SU-DHL-6 (cell line): Measurements from ENCODE around the gene SIM2.

Experiments used
- H2AFZ ChIP-seq: fragments of 200-600 bp; sonication (generic); 2 replicates; pipeline ENCODE4 v1.6.1; 2014; ENCODE audit warnings: low read depth, mild to moderate bottlenecking, moderate library complexity, mixed read lengths, antibody characterized with exemption, low read length; ENCODE audit not compliant: severe bottlenecking
- H3F3A ChIP-seq: fragments of 200-600 bp; shearing (Covaris generic); 2 replicates; pipeline ENCODE4 v1.6.0; 2016; ENCODE audit warnings: antibody characterized with exemption, mild to moderate bottlenecking; ENCODE audit not compliant: insufficient read depth
- H3K27ac ChIP-seq: fragments of 200-600 bp; sonication (generic); 2 replicates; pipeline ENCODE4 v1.5.1; 2016; ENCODE audit warnings: low read depth, mild to moderate bottlenecking, low read length, moderate library complexity, mixed read lengths
- H3K27me3 ChIP-seq: fragments of 200-600 bp; sonication (generic), shearing (Covaris generic); 2 replicates; pipeline ENCODE4 v1.6.0; 2014; ENCODE audit warnings: mild to moderate bottlenecking, low read length
- H3K36me3 ChIP-seq: fragments of 200-600 bp; sonication (generic); 2 replicates; pipeline ENCODE4 v1.6.1; 2014; ENCODE audit warnings: mild to moderate bottlenecking, low read length, mixed read lengths
- H3K4me2 ChIP-seq: fragments of 300-600, 200-600 bp; shearing (Covaris generic), sonication (generic); 2 replicates; pipeline ENCODE4 v1.6.0; 2014; ENCODE audit warnings: low read length, low read depth, mild to moderate bottlenecking; ENCODE audit not compliant: poor library complexity, severe bottlenecking
- H3K4me3 ChIP-seq: fragments of 200-600 bp; sonication (generic); 2 replicates; pipeline ENCODE4 v1.5.1; 2014; ENCODE audit warnings: antibody characterized with exemption, low read length, mild to moderate bottlenecking, mixed read lengths; ENCODE audit not compliant: insufficient read depth, poor library complexity, severe bottlenecking
- H3K79me2 ChIP-seq: fragments of 200-600 bp; sonication (generic); 2 replicates; pipeline ENCODE4 v1.6.1; 2014; ENCODE audit warnings: mild to moderate bottlenecking, low read length, moderate library complexity; ENCODE audit not compliant: insufficient read depth
- H3K9ac ChIP-seq: fragments of 200-600 bp; sonication (generic); 2 replicates; pipeline ENCODE4 v1.7.0; 2014; ENCODE audit warnings: mild to moderate bottlenecking, low read length
- H3K9me2 ChIP-seq: fragments of 200-600 bp; sonication (generic); replicated peaks from 2 replicates; pipeline ENCODE4 v1.6.1; 2014; ENCODE audit warnings: low read length; ENCODE audit not compliant: insufficient read depth
- H3K9me3 ChIP-seq: fragments of 200-600 bp; sonication (generic); 2 replicates; pipeline ENCODE4 v1.6.1; 2014; ENCODE audit warnings: low read length, mixed read lengths; ENCODE audit not compliant: insufficient read depth
- H4K20me1 ChIP-seq: fragments of 200-600 bp; sonication (generic); 2 replicates; pipeline ENCODE4 v1.6.1; 2014; ENCODE audit warnings: low read depth, mild to moderate bottlenecking, antibody characterized with exemption, low read length, moderate library complexity, mixed read lengths
- CTCF ChIP-seq: fragments of 200-600 bp; sonication (generic); IDR thresholded peaks from one replicate; pipeline ENCODE4 v1.5.1; 2017; ENCODE audit warnings: antibody characterized with exemption, mild to moderate bottlenecking, low read length, moderate library complexity; ENCODE audit not compliant: insufficient read depth, poor library complexity, severe bottlenecking
- EZH2phosphoT487 ChIP-seq: fragments of 200-600 bp; sonication (generic), shearing (Covaris generic); conservative IDR thresholded peaks from 2 replicates; pipeline ENCODE4 v1.6.1; 2018; ENCODE audit warnings: mild to moderate bottlenecking, antibody characterized with exemption, low read length, moderate library complexity, mixed read lengths

SIM2 gene

GRCh38 chr21:36691555-36692041, 7.3 kb upstream of the SIM2 start:
- H3K36me3 ChIP-seq: no peaks in the 10 kb centered on the region
- no peak overlapping the region for H3K4me3 ChIP-seq
- no peak overlapping the region for H3K9ac ChIP-seq
- no peak for TF ChIP-seq EZH2phosphoT487
- no peak for TF ChIP-seq CTCF
- H4K20me1 ChIP-seq: no peaks in the 10 kb centered on the region
- no peaks in the 10 kb centered on the region for H3K27me3 ChIP-seq
- no peaks in the 10 kb centered on the region for H3K9me2 ChIP-seq
- no peak overlapping the region for H3K27ac ChIP-seq
- no peaks in the 10 kb centered on the region for H3K79me2 ChIP-seq
- H3K4me2 ChIP-seq: no peak overlapping the region
- no peak overlapping the region for H2AFZ ChIP-seq
- no peaks in the 10 kb centered on the region for H3K9me3 ChIP-seq
- H3F3A ChIP-seq: no peaks in the 10 kb centered on the region

GRCh38 chr21:36692114-36692834, 6.6 kb upstream of the SIM2 start:
- TF ChIP-seq CTCF: no peak
- TF ChIP-seq EZH2phosphoT487: no peak
- Histone ChIP-seq H3F3A (no peaks in the 10 kb centered on the region), H3K27me3 (no peaks in the 10 kb centered on the region), H3K9me2 (no peaks in the 10 kb centered on the region), H3K9me3 (no peaks in the 10 kb centered on the region), H3K36me3 (no peaks in the 10 kb centered on the region), H3K27ac (no peak overlapping the region), H3K9ac (no peak overlapping the region), H3K4me2 (no peak overlapping the region), H3K4me3 (no peak overlapping the region), H3K79me2 (no peaks in the 10 kb centered on the region), H2AFZ (no peak overlapping the region), H4K20me1 (no peaks in the 10 kb centered on the region)

- Histone ChIP-seq H4K20me1 (no peaks in the 10 kb centered on the region), H3K9me2 (no peaks in the 10 kb centered on the region), H2AFZ (no peak overlapping the region), H3K4me3 (no peak overlapping the region), H3K36me3 (no peaks in the 10 kb centered on the region), H3K9ac (no peak overlapping the region), H3K79me2 (no peaks in the 10 kb centered on the region), H3K27ac (no peak overlapping the region), H3K9me3 (no peaks in the 10 kb centered on the region), H3K27me3 (no peaks in the 10 kb centered on the region), H3K4me2 (no peak overlapping the region), H3F3A (no peaks in the 10 kb centered on the region)
- TF ChIP-seq CTCF (no peak), EZH2phosphoT487 (no peak)
These were observed 6.0 kb upstream of the SIM2 start for GRCh38 chr21:36692835-36693488.
